Ishikawa (cell line): ENCODE data around the gene NCOA1.

ENCODE experiments used
- CREB1 ChIP-seq: IDR thresholded peaks from 2 replicates; pipeline ENCODE4 v1.6.1; 2012; ENCODE audit warnings: low read depth
- EP300 ChIP-seq: IDR thresholded peaks from 2 replicates; pipeline ENCODE4 v1.6.1; 2012; ENCODE audit warnings: borderline replicate concordance
- FOXM1 ChIP-seq: IDR thresholded peaks from 2 replicates; pipeline ENCODE4 v1.6.1; 2012; ENCODE audit warnings: low read depth, borderline replicate concordance
- RAD21 ChIP-seq: IDR thresholded peaks from 2 replicates; pipeline ENCODE4 v1.6.1; 2012; ENCODE audit warnings: low read depth
- TAF1 ChIP-seq: IDR thresholded peaks from 2 replicates; pipeline ENCODE4 v1.6.1; 2012; ENCODE audit warnings: low read depth, mild to moderate bottlenecking
- YY1 ChIP-seq: IDR thresholded peaks from 2 replicates; pipeline ENCODE4 v1.6.1; 2012; ENCODE audit warnings: low read depth
- ZBTB7A ChIP-seq: IDR thresholded peaks from 2 replicates; pipeline ENCODE4 v1.6.1; 2012; ENCODE audit warnings: low read depth
- TF ChIP-seq, protein P1 (sequence below): IDR thresholded peaks from 2 replicates; pipeline ENCODE4 v1.6.1; 2012; ENCODE audit warnings: low read depth, mild to moderate bottlenecking
- TF ChIP-seq, protein P2 (sequence below): IDR thresholded peaks from 2 replicates; pipeline ENCODE4 v1.6.1; 2012
- TF ChIP-seq, protein P3 (sequence below): IDR thresholded peaks from 2 replicates; pipeline ENCODE4 v1.6.1; 2012

- TF ChIP-seq, protein P1, sequence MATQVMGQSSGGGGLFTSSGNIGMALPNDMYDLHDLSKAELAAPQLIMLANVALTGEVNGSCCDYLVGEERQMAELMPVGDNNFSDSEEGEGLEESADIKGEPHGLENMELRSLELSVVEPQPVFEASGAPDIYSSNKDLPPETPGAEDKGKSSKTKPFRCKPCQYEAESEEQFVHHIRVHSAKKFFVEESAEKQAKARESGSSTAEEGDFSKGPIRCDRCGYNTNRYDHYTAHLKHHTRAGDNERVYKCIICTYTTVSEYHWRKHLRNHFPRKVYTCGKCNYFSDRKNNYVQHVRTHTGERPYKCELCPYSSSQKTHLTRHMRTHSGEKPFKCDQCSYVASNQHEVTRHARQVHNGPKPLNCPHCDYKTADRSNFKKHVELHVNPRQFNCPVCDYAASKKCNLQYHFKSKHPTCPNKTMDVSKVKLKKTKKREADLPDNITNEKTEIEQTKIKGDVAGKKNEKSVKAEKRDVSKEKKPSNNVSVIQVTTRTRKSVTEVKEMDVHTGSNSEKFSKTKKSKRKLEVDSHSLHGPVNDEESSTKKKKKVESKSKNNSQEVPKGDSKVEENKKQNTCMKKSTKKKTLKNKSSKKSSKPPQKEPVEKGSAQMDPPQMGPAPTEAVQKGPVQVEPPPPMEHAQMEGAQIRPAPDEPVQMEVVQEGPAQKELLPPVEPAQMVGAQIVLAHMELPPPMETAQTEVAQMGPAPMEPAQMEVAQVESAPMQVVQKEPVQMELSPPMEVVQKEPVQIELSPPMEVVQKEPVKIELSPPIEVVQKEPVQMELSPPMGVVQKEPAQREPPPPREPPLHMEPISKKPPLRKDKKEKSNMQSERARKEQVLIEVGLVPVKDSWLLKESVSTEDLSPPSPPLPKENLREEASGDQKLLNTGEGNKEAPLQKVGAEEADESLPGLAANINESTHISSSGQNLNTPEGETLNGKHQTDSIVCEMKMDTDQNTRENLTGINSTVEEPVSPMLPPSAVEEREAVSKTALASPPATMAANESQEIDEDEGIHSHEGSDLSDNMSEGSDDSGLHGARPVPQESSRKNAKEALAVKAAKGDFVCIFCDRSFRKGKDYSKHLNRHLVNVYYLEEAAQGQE = no peak
- TF ChIP-seq, protein P2, sequence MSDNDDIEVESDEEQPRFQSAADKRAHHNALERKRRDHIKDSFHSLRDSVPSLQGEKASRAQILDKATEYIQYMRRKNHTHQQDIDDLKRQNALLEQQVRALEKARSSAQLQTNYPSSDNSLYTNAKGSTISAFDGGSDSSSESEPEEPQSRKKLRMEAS = no peak
- TF ChIP-seq YY1 (no peak), TAF1 (no peak), RAD21 (no peak), FOXM1 (no peak), EP300 (no peak), CREB1 (no peak), ZBTB7A (no peak)
- TF ChIP-seq, protein P3, sequence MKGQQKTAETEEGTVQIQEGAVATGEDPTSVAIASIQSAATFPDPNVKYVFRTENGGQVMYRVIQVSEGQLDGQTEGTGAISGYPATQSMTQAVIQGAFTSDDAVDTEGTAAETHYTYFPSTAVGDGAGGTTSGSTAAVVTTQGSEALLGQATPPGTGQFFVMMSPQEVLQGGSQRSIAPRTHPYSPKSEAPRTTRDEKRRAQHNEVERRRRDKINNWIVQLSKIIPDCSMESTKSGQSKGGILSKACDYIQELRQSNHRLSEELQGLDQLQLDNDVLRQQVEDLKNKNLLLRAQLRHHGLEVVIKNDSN = no peak
Measured at GRCh38 chr2:24497685-24498084, 6.6 kb downstream of the NCOA1 start.
